HG03108 (cell line): Measurements from ENCODE around the gene PDE11A.

Experiments
- ATAC-seq: cut with Tn5 transposase; IDR thresholded peaks from one replicate; pipeline ENCODE4 v1.9.1; 2021; ENCODE audit warnings: moderate library complexity; ENCODE audit not compliant: unreplicated experiment

PDE11A gene

GRCh38 chr2:177705511-177706173 is 366.9 kb downstream of the PDE11A start:
- no peak for ATAC-seq

GRCh38 chr2:177703159-177703558 is 369.4 kb downstream of the PDE11A start:
- ATAC-seq, result no peak

GRCh38 chr2:177698281-177698680 is 374.3 kb downstream of the PDE11A start:
- ATAC-seq, result no peak

- ATAC-seq, result no peak
Observed at GRCh38 chr2:177694348-177694747, 378.2 kb downstream of the PDE11A start.

- ATAC-seq, result no peak
Observed at GRCh38 chr2:177693658-177694339, 378.8 kb downstream of the PDE11A start.

GRCh38 chr2:177692783-177693269 is 379.8 kb downstream of the PDE11A start:
- ATAC-seq, result no peak

- ATAC-seq, result no peak
Observed at GRCh38 chr2:177692042-177692782, 380.4 kb downstream of the PDE11A start.

GRCh38 chr2:177691177-177691576 is 381.4 kb downstream of the PDE11A start:
- no peak for ATAC-seq

GRCh38 chr2:177689623-177690022 is 383.0 kb downstream of the PDE11A start:
- ATAC-seq, result no peak

- ATAC-seq, result no peak
Observed at GRCh38 chr2:177688844-177689243, 383.7 kb downstream of the PDE11A start.

GRCh38 chr2:177683661-177684069 is 388.9 kb downstream of the PDE11A start:
- no peak for ATAC-seq

GRCh38 chr2:177682836-177683660 is 389.5 kb downstream of the PDE11A start:
- no peak for ATAC-seq

GRCh38 chr2:177682006-177682405 is 390.6 kb downstream of the PDE11A start:
- ATAC-seq, result no peak

GRCh38 chr2:177680866-177681712 is 391.5 kb downstream of the PDE11A start:
- no peak for ATAC-seq

GRCh38 chr2:177679611-177680605 is 392.7 kb downstream of the PDE11A start:
- ATAC-seq, result no peak

GRCh38 chr2:177678939-177679338 is 393.6 kb downstream of the PDE11A start:
- no peak for ATAC-seq

GRCh38 chr2:177676636-177677035 is 395.9 kb downstream of the PDE11A start:
- ATAC-seq, result no peak

GRCh38 chr2:177675825-177676224 is 396.8 kb downstream of the PDE11A start:
- no peak for ATAC-seq

- ATAC-seq, result no peak
Observed at GRCh38 chr2:177675350-177675821, 397.2 kb downstream of the PDE11A start.
